GM19351 (cell line): Measurements from ENCODE around the gene AHRR.
"Not testable (repeated sequence)": the region's sequence is repeated elsewhere in the genome, so short reads cannot be mapped to it uniquely, and the experiment has no call there.

ENCODE experiments used
- ATAC-seq: cut with Tn5 transposase; IDR thresholded peaks from one replicate; pipeline ENCODE4 v1.9.1; 2021; ENCODE audit warnings: mild to moderate bottlenecking, moderate library complexity; ENCODE audit not compliant: unreplicated experiment

The AHRR gene

DNA sequence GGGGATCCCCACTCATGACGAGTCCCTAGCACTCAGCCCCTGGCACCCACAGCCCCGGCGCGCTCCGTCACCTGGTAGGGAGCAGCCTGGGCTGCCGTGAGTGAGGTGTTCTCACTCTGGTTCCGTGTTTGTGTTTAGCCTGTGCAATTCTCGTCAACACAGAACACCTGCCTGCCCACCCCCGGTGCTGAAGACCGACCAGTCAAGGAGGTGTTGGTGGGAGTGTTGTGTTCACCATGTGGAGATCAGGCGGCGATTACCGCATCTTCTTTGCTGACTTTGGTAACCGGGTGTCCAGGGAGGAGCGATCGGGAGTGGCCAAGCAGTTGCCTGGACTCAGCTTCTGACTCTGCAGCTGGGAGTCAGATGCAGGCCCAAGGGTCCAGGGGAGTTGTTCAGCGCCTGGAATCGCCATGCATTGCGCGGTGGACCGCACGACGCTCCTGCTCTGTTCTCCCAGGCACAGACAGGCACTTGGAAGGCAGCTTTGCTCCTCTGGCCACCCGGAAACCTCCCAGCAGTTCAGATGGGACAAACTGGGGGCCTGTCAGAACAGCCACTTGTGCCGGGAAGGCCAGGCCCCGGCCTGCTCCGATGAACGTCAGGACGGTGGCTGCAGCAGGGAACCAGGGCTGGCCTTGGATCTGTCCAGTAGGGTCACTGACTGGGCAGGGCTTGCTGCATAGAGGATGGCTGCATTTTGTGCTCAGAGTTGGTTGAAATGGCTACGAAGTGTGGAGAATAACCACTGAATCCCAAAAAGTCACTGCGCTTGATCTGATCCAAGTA, 149.6 kb downstream of the AHRR start:
- no peak for ATAC-seq

DNA sequence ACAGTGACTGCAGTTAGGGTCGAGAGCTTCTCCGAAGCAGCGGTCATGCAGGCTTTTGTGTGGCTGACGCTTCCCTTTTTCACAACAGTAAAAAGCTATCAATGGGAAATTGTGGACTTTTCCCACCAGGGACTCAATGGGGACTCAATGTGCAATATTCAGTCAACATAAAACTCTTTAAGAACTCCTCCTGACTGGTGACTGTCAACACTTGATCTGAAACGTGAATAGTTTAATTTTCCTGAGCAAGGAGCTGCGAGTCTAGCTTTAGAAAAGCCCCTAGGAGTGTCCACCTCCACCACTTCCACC, 150.2 kb downstream of the AHRR start:
- ATAC-seq: no peak

DNA sequence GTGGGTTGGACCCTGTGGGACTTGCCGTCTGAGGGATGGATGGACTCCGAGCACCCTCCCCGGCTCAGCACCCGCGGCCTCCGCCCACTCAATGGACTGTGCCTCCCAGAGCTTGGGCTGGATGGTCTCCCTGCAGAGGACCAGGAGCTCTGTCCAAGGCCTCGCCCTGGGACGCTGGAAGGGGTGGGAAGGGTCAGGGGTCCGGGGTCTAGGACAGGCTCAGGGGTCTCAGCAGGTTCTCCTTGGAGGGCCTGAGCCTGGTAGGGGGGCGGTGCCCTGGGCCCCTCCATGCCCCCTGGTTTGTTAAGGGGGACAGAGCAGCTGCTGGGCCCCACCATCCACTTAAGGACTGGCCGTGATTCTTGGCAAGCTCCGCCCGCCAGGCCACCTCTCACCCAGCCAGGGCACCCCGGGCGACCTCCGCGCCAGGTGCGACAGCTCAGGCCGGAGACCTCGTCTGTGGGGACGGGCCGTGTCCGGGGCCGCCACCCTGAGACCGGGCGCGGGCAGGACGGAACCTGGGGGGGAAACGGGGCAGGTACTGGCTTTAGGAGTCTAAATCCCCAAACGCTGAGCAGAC, 150.7 kb downstream of the AHRR start:
- peak; percentile 12 for ATAC-seq

DNA sequence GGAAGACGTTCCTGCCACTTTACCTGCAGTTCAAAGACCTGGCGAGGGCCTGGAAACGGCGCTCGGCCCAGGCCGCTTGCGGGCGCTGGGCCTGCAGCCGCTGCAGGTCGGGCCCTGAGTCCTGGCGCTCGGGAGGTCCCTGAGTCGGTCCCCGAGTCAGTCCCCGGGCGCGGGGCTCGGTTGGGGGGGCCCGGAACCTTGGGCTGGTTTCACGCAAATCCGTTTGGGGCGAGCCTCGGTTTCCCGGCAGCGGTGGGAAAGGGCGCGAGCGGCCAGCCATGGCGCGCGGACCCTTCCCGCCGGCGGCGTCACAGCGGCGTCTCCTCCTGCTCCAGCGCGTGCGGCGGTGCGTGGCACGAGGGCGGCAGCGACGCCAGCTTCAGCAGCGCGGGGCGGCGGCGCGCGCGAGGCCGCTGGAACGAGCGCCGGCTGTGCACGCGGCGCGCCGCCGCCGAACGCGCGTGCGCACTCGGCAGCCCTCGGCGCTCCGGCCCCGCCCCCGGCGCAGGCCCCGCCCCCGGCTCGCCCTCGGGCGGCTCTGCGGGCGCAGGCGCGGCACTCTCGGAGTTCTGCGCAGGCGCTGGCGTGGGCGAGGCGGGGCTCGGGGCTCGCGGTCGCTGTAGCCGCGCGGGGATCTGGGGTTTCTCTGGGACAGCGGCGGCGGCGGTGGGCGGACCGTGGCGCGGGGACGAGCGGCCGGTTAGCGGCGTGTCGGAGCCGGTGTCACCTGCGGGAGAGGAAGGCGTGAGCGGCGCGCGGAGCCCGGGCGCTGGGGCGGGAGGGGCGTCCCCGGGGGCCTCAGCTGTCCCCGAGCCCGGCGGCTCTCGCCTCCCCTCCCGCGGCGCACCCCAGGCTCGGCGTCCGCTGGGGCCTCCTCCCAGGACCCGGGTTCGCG, 151.4 kb downstream of the AHRR start:
- ATAC-seq: peak; percentile 65

DNA sequence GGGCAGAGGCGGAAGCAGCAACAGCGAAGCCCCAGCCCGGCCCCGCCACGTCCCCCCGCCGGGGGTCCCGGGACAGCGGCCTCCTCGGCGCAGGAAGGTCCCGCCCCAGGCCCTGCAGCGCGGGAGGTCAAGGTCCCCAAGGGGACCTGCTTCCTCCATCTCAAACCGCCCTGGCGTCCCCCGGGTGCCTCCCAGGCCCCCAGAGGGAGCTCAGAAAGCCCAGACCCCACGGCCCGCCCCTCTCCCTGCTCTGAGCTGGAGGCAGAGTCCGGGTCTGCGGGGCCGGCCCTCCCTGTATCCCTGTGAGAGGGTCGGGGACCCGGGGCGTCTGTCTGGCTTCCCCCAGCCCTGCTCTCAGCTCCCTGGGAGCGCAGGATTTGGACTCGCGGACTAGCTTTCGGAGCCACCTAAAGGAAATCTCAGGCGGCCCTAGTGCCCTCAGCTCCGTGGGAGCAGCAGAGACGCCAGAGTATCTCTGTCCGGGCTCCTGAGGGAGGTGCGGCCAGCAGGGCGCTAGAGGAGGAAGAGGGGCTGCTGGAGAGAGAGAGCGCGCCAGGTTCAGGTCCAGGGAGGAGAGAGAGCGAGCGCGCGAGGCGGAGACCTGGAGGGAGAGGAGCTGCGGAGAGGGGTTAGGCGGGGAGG, 152.2 kb downstream of the AHRR start:
- ATAC-seq: peak; percentile 27

DNA sequence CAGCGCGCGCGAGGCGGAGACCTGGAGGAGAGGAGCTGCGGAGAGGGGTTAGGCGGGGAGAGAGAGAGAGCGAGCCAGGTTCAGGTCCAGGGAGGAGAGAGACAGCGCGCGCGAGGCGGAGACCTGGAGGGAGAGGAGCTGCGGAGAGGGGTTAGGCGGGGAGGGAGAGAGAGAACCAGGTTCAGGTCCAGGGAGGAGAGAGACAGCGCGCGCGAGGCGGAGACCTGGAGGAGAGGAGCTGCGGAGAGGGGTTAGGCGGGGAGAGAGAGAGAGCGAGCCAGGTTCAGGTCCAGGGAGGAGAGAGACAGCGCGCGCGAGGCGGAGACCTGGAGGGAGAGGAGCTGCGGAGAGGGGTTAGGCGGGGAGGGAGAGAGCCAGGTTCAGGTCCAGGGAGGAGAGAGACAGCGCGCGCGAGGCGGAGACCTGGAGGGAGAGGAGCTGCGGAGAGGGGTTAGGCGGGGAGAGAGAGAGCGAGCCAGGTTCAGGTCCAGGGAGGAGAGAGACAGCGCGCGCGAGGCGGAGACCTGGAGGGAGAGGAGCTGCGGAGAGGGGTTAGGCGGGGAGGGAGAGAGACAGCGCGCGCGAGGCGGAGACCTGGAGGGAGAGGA, 152.8 kb downstream of the AHRR start:
- ATAC-seq: not testable (repeated sequence)

DNA sequence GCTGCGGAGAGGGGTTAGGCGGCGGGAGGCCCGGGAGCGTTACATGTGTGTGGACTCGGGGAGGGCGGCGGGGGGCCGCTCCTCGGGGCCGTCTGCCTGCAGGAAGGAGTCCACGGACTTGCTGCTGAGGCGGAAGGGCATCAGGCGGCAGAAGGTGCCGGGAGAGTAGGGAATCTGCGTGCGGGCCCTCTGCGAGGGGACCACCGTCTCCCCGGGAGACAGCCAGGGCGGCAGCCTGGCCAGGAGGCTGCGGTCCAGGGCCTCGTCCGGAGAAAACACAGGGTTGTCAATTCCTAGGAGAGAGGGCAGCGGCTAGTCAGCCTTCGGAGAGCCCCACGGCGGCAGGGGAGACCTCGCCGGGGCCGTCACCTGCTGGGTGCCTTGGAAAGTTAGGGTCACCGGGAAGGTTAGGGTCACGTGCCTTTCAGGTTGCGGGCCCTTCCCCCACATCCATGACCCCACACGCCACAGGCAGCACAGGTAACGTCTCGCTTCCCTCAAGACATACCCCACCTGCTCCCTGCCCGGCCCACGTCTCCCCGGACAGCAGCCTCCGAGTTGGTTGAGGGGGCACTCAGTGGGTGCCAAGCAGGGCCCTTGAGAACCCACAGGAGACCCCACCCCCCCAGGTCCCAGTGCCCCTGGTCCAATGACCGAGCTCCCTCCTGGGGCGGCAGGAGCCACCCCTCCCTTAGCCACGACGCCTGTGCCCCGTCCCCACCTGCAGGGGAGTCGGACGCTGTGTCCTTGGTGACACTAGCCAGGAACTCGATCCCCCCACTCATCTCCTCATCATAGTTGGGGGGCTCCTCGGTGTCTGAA, 153.5 kb downstream of the AHRR start:
- ATAC-seq: no peak

DNA sequence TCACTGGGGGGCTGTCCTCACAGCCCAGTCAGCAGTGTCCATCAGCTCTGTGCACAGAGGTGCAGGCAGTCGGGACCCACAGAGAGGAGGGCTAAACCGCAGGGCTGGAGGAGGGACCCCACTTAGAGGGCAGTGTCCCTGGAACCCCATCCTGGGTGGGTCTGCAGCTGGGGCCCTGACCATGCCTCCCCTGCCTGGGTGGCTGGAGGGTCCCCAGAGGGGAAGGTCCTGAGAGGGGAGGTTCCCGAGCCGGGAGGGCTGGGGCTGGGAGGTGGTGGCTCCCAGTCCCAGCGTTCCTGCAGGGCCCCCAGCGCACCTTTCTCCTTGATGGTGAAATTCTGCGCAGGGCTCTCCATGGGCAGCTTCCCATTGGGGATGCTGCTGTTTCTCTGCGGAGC, 154.2 kb downstream of the AHRR start:
- ATAC-seq: no peak

DNA sequence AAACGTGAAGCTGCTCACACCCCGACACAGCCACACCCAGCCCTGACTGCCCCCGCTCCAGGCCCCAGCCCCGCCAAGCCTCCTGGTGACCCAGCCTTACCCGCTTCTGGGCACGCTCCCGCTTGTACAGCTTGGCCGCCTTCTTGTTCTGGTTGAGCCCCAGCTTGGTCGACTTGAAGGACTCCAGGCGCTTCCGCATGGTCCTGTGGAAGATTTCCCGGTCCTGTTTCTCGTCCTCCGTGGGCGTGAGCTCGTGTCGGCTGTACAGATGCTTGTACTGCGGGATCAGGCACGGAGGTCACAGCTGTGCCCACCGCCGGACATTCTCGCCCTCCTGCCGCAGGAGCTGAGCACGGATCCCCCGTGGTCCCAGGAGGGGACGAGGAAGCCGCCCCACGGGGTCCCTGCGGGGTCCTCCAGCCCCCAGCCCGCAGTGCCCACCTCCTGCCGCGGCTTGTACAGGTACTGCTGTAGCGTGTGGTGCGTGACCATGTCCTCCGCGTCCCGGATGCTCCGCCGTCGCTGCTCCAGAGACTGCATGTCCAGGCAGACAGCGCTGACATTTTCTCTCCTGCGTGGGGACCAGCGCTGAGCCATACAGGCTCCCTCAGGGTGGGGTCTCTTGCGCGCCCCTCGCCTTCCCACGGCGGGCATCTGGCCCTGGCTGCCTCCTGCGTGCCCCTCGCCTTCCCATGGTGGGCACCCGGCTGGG, 154.7 kb downstream of the AHRR start:
- no peak for ATAC-seq

DNA sequence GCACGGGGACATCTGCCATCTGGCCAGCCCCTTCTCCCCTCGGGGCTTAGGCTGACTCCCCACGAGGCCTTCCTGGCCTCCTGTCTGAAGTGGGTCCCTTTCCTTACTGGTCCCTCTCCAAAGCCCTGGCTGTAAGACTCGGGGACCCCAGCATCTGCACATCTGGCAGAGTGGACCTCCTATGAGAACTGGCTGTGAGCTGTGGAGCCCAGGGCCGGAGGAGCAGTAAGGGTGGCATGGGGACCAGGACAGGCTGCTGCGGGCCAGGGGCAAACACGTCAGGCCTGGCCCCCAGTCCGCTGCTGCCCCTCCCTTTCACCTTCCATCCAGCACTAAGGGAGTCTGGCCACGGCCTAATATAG, 155.3 kb downstream of the AHRR start:
- no peak for ATAC-seq

DNA sequence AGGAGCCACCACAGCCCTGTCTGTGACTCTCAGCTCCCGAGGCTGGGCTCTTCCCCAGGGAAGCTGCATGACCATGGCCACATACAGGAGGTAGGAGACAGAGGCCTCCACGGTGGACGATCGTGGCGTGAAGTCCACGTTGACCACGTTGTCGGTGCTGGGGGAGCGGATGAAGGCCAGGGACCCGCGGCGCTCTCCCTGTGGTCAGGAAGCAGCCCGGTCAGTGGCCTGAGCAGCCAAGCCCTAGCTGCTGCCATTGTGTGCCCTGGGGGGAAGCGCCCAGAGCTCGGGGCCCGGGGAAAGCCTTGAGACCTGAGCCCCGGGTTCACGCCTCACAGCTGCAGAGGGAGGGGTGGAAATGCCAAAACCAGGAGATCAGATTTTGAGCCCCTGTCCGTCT, 155.7 kb downstream of the AHRR start:
- no peak for ATAC-seq

DNA sequence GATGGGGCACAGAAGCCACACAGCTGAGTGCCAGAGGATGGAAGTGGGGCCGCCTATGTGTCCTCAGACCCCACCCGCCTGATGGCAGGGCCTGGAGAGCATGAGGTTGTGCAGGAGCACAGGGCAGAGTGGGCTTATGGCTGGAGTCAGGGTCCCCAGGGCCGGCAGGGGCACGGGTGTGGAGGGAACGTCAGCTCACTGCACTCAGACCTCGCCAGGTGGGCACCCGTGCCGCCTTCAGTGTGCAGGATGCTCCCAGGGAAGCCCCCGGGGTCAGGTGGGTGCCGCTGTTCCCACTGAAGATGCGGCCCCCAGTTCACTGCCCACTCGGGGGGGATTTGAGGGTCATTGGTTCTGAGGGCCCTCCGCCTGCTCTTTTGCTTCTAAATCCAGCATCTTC, 156.4 kb downstream of the AHRR start:
- ATAC-seq: no peak

DNA sequence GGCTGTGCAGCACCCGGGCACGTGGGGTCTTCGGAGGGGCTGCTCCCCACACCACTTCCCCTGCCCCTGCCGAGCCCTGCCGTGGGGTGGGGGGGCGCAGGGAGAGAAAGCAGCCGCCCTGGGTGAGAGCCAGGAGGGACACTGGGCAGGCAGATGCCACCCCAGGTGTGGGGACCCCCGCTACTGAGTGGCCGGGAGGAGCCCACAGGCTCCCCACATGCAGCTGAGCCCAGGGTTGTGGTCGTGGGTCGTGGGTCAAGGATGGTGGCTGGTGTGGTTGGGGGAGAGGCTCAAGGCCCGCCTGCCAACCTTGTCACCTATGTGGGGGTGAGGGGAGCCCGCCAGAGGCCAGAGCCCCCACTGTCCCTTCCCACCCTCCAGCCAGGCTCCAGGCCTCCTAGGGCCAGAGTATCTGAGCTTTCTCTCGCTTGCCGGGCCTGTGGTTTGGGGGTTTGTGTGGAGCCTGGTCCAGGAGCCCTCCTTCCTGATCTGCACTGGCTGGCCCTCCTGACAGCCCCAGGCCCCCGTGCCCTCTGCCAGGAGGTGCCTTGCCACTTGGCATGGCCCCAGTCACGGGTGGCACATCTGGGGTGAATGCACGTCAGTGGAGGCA, 157.0 kb downstream of the AHRR start:
- no peak for ATAC-seq

DNA sequence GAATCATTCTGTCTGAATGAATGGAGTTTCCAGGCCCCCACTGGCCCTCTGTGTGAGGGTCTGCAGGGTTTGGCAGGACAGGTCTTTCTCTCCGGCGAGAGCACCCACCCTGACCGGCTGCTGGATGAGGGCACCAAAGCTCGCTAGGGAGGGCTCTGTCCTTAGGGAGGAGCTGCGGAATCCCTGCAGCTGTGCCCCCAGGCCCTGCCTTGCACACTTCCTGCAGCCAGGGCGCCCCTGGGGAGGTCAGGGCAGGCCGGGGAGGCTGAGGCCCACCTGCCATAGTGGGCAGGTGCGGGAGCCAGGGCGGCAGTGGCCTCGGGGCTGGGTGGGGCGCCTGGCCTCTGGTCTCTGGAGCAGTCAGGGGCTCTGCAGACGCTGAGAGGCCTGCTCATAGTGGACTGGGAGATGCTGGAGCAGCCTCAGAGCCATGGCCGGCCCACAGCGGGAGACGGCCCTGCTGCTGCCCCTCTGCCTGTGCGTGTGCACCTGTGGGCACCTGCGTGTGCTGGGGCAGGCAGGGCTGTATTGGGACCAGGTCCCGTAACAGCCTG, 157.5 kb downstream of the AHRR start:
- no peak for ATAC-seq

DNA sequence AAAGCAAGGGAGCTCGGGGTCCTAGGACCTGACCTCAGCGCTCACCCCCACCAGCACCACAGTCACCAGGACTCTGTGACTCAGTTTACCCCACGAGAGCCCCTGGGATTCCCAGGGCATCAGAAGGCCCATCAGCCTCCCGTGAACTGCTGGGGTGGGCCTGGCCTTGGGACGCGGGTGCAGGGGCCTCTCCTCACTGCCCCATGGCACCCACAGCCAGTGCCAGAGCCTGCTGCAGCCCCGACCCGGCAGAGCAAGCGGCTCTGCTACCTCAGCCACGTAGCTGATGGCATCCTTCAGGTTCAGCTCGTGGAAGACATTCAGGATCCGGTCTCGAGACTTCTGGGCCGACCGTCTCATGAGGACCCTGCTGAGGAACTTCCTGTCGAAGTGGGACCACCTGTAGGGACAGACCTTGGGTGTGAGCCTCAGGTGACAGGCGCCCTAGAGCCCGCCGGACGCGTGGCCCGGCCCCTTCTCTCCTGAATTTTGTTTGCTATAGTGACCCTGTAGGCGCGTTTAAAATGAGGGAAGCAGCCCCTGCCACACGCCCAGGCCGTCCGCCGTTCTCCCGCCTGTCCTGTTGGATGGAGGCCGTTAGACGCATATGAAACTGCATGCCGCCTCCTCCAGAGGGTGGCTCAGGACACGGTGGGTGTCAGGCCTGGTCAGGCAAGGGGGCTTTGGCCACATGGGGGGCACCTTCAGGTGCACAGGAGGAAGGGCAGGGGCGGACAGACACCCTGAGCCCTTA, 158.2 kb downstream of the AHRR start:
- ATAC-seq: no peak

DNA sequence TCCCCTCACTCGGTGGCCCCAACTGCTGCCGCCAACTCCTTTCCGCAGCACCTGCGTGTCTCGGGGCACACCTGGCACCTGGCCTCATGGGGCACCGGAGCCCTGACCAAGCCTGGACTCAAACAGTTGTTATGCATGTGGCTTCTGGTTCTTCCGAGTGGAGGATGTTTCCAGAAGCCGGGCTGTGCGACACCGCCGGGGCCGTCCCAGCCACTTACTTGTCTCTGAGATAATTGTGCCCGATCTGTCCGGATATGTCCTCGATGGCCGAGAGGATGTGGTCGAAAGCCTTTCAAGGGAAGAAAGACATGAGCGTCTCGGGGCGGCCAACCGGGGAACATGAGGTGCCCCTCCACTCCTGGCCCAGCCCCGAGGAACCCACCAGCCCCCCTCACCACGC, 159.8 kb downstream of the AHRR start:
- ATAC-seq: no peak

DNA sequence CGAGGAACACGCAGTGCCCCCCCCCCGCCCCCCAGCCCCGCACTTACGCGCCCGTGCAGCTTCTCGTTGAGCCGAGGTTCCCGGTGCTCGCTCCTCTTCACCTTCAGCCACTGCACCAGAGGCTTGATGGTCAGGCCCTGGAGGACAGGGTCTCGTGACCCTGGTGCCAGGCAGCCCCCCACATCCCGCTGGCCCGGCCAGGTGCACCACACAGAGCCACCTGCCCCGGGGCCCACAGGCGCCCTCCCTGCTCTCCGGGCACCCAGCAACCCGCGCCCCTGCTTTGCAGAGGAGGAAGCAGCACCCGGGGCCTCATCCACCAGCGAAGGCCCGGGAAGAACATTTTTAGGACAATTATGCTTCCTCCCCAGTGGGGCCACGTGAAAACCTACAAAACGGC, 160.5 kb downstream of the AHRR start:
- no peak for ATAC-seq

DNA sequence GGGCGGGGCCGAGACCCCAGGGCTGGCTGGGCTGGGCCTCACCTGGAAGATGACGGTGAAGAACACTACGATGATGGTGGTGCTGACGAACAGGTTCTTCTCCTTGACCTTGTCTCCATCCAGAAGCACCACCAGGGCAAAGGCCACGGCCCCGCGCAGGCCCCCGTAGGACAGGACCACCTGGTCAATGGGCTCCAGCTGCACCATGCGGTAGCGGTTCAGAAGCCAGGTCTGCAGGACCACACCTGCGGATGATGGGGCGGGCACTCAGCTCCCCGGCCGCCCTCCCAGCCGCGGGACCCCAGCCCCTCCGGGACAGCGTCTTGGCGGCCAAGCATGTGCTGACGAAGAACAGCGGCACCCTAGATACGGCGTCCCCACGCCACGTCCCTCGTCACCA, 161.0 kb downstream of the AHRR start:
- no peak for ATAC-seq
